Measurements from ENCODE around the gene MAOA.

Gene MAOA

GRCh38 chrX:43785930-43786591 lies 130.0 kb downstream of the MAOA start:
- no peak for DNase-seq

Data from fibroblast of skin of back (primary cell).